Thoracic aorta (tissue), 2 donors: ENCODE data around the gene MTMR4. TPM values are rescaled to one million over a fixed set of nuclear protein-coding genes. Genes with fewer than 3 reads are reported as not detected.

ENCODE experiments used
- ATAC-seq: fragments of 150-250 bp; one replicate; pipeline ENCODE4 v1.8.0; 2017; ENCODE audit warnings: low read depth; ENCODE audit not compliant: insufficient number of reproducible peaks, low FRiP score
- DNase-seq: peaks from one replicate; pipeline ENCODE4 v3.0.0-alpha.2; 2020; ENCODE audit warnings: low spot score
- H3K27ac ChIP-seq, 2 donors: fragments of 200-600 bp; sonication (generic); 1 replicate in 1 of 2; 2 replicates in 1 of 2; pipeline ENCODE4 v1.5.1; 2016; ENCODE audit warnings: mild to moderate bottlenecking in 2 of 2, moderate library complexity in 2 of 2
- H3K27me3 ChIP-seq: fragments of 200-600 bp; sonication (generic); replicated peaks from 2 replicates; pipeline ENCODE4 v1.6.0; 2016; ENCODE audit warnings: mild to moderate bottlenecking; ENCODE audit not compliant: insufficient read depth
- H3K36me3 ChIP-seq: fragments of 200-600 bp; sonication (generic); one replicate; pipeline ENCODE4 v1.5.1; 2016
- H3K4me1 ChIP-seq, 2 donors: fragments of 200-600 bp; sonication (generic); 1 replicate in 1 of 2; 2 replicates in 1 of 2; pipeline versions ENCODE4 v1.5.1 to v1.6.0; 2016; ENCODE audit warnings: low read depth in 2 of 2, mild to moderate bottlenecking in 1 of 2; ENCODE audit not compliant: control insufficient read depth in 1 of 2
- H3K4me3 ChIP-seq: fragments of 200-600 bp; sonication (generic); 2 replicates; pipeline ENCODE4 v1.5.1; 2016; ENCODE audit warnings: mild to moderate bottlenecking
- H3K9me3 ChIP-seq: fragments of 200-600 bp; sonication (generic); 2 replicates; pipeline ENCODE4 v1.5.1; 2016
- total RNA-seq, 2 donors: library from RNA; depleted of rRNA; stranded (reverse); fragments of >200 nt; gene quantifications; one replicate each; pipeline versions ENCODE4 v1.1.0 to v1.2.3, GENCODE V29; 2016
- TF ChIP-seq, protein P1 (sequence below): fragments of 200-600 bp; sonication (generic); IDR thresholded peaks from one replicate; pipeline ENCODE4 v1.5.1; 2019; ENCODE audit warnings: antibody characterized with exemption

MTMR4 gene
- total RNA-seq, 2 donors from 2014 or later: 31.7 to 55.4 TPM

DNA sequence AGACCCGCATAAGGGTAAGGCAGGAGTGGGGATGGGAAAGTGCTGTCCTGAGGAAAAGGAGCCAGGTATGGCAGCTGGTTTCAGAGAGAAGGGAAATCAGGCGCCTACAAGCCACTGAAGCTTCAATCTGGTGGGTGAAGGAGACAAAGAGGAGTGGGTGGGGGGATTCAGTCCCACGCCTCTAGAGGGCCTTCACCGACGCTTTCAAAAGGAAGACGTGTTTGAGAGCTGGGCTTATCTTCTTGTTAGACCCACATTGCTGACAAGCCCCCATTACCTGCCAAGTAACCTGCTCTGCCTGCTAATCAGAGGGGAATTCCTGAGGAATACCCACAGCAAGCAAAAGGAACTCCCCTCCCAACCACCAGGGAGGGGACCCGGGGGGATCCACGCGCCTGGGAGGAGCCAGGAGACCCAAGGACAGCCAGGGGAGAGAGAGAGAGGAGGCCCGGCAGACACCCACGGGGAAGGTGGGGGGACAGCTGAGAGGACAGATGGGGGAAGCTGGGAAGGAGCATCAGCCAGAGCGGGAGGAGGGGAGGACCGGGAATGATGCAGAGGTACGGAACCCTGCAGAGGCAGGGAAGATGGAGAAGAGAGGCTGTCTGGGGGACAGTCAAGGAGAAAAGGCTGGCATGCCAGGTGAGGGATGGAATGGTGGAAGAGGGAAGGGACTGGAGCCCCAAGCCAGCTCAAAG lies 1.0 kb downstream of the MTMR4 start:
- peaks cover 20 to 44% of the 10 kb centered on the region in 2 donors for H3K4me1 ChIP-seq
- ATAC-seq: no peak
- H3K36me3 ChIP-seq: peaks cover 41% of the 10 kb centered on the region
- DNase-seq: no peak
- H3K4me3 ChIP-seq: peak overlapping the region; percentile 84
- TF ChIP-seq, protein P1, sequence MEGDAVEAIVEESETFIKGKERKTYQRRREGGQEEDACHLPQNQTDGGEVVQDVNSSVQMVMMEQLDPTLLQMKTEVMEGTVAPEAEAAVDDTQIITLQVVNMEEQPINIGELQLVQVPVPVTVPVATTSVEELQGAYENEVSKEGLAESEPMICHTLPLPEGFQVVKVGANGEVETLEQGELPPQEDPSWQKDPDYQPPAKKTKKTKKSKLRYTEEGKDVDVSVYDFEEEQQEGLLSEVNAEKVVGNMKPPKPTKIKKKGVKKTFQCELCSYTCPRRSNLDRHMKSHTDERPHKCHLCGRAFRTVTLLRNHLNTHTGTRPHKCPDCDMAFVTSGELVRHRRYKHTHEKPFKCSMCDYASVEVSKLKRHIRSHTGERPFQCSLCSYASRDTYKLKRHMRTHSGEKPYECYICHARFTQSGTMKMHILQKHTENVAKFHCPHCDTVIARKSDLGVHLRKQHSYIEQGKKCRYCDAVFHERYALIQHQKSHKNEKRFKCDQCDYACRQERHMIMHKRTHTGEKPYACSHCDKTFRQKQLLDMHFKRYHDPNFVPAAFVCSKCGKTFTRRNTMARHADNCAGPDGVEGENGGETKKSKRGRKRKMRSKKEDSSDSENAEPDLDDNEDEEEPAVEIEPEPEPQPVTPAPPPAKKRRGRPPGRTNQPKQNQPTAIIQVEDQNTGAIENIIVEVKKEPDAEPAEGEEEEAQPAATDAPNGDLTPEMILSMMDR: no peak
- H3K9me3 ChIP-seq: no peaks in the 10 kb centered on the region
- no peak overlapping the region for H3K27ac ChIP-seq
- H3K27me3 ChIP-seq: no peaks in the 10 kb centered on the region

DNA sequence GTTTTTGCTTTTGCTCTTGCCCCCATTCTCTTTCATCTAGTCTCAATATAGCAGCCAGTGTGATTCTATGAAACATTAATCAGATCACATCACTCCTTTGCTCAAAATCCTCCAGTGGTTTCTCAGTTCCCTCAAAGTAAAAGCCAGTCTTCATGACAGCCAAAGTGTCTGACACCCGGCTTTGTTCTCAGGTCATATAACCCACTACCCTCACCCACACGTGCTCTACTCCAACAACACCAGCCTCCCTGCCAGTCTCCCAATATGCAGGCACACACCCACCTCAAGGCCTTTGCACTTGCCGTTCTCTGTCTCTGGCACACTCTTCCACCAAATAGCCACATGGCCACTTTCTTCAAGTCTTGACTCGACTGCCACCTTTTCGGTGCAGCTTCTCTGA lies 4.4 kb downstream of the MTMR4 start:
- Histone ChIP-seq H3K27ac (no peak overlapping the region), H3K27me3 (no peaks in the 10 kb centered on the region), H3K4me1 (peaks cover 11 to 21% of the 10 kb centered on the region in 2 donors), H3K4me3 (no peak overlapping the region), H3K9me3 (no peaks in the 10 kb centered on the region), H3K36me3 (peaks cover 66% of the 10 kb centered on the region)
- ATAC-seq: no peak
- TF ChIP-seq, protein P1: no peak
- DNase-seq: no peak

DNA sequence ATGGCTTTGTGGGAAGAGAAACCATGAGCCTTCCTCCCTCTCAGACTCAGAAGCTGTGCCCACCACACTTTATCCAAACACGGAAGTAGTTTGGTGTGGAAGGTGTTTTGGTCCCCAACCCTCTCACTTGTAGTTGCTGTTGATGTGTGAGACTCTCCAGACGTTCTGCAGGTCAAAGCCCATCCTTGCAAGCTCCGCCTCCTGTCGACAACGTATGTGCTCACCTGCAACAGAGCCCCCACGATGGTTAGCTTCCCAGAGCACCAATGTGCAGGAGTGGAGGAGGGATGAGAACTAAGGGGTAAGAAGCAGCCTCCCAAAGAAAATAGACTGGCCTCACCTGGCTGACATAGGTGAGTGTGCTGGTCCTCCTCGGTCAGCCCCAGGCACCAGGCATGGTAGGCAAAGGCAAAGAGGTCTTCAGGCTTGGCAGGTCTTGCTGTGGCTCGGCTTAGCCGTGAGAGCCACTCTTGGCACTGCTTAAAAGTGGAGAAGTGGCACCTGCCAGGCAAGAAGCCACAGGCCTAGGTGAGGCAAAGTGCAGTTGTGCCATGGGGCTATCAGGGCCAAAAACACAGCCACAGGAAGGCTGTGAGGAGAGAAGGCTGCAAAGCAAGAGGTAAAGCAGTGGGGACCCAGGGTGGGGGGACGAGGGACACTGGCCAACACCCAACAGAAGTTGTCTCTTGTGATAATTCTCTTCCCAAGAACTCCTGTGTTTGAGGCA lies 5.9 kb downstream of the MTMR4 start:
- Histone ChIP-seq H3K4me3 (no peak overlapping the region), H3K27ac (no peak overlapping the region), H3K9me3 (no peaks in the 10 kb centered on the region), H3K36me3 (peaks cover 81% of the 10 kb centered on the region), H3K4me1 (peaks cover 2 to 10% of the 10 kb centered on the region in 2 donors), H3K27me3 (no peaks in the 10 kb centered on the region)
- ATAC-seq (no peak), DNase-seq (no peak)
- TF ChIP-seq, protein P1: no peak

DNA sequence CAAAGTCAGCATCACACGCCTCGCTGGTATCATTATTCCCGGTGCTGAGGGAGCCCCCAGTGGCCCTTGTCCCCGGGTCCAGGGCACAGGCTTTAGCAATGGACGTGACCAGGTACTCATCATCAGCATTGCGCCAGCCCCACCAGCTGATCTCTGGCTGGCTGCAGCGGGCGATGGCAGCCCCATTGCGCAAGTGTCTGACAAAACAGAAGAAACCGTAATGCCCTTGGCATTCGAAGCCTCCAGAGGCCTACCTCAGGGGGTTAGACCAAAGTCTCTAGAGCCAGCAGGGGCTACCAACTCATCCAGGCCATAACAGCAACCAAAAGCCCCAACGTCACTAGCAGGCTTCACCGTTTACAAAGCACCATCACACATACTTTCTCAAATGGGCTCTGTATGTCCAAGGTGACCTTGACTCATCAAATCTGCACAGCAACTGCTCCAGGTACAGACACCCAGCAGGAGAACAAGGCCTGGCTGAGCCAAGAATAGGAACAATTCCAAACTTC lies 7.3 kb downstream of the MTMR4 start:
- no peaks in the 10 kb centered on the region for H3K9me3 ChIP-seq
- TF ChIP-seq, protein P1: no peak
- no peak for DNase-seq
- ATAC-seq: no peak
- H3K4me3 ChIP-seq: no peak overlapping the region
- H3K27me3 ChIP-seq: no peaks in the 10 kb centered on the region
- H3K4me1 ChIP-seq: no peaks in the 10 kb centered on the region
- H3K27ac ChIP-seq: no peak overlapping the region
- H3K36me3 ChIP-seq: peaks cover 81% of the 10 kb centered on the region

DNA sequence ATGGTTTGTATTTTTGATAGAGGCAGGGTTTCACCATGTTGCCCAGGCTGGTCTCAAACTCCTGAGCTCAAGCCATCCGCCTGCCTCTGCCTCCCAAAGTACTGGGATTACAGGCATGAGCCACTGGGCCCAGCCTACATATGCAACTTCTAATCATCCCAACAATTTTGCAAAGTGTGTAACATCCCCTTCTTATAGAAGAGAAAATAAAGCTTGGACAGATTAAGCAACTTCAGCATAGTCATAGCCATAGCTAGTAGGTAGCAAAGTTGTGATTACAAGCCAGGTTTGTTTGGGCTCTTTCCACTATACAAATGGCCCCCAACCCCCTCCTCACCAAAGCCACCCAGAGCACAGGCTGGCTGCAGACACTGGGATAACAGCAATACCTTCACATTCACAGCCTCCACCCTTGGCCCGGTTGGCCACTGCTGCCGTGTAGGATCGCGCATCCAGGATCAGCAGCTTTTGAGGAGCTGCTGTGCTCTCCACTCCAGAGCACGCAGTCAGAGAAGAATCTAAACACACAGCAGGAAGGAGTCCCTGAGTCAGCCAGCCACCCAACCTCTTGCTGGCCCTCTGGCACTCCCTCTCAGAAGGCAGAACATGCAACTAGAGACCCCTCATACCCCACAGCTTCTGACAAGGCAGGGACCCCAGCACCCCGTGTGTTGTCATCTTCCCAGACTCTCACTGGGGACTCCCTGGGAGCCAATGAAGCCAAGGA lies 7.9 kb downstream of the MTMR4 start:
- ATAC-seq: no peak
- Histone ChIP-seq H3K9me3 (no peaks in the 10 kb centered on the region), H3K4me1 (no peaks in the 10 kb centered on the region), H3K27ac (no peak overlapping the region), H3K27me3 (no peaks in the 10 kb centered on the region), H3K4me3 (no peak overlapping the region), H3K36me3 (peaks cover 79% of the 10 kb centered on the region)
- TF ChIP-seq, protein P1: no peak
- no peak for DNase-seq
